Measurements from ENCODE around the gene TRPM3. TPM values are rescaled to one million over a fixed set of nuclear protein-coding genes. Genes with fewer than 3 reads are reported as not detected.

Gene TRPM3
- total and polyA plus RNA-seq, 2 of the 13 experiments (the other 11 are each of a cell fraction or from before 2014, with no cell fraction given), result not detected

GRCh38 chr9:70566066-70566465, 555.4 kb downstream of the TRPM3 start (continued):
- TF ChIP-seq ZNF703 (CRISPR knock-in tag; IDR thresholded peaks at IDR 0.05; ENCODE audit: borderline replicate concordance) (no peak), ZNF562 (CRISPR knock-in tag; IDR thresholded peaks at IDR 0.05; ENCODE audit: borderline replicate concordance) (no peak), XBP1 (CRISPR knock-in tag; IDR thresholded peaks at IDR 0.05) (no peak), IKZF5 (CRISPR knock-in tag; IDR thresholded peaks at IDR 0.05) (no peak)

DNA sequence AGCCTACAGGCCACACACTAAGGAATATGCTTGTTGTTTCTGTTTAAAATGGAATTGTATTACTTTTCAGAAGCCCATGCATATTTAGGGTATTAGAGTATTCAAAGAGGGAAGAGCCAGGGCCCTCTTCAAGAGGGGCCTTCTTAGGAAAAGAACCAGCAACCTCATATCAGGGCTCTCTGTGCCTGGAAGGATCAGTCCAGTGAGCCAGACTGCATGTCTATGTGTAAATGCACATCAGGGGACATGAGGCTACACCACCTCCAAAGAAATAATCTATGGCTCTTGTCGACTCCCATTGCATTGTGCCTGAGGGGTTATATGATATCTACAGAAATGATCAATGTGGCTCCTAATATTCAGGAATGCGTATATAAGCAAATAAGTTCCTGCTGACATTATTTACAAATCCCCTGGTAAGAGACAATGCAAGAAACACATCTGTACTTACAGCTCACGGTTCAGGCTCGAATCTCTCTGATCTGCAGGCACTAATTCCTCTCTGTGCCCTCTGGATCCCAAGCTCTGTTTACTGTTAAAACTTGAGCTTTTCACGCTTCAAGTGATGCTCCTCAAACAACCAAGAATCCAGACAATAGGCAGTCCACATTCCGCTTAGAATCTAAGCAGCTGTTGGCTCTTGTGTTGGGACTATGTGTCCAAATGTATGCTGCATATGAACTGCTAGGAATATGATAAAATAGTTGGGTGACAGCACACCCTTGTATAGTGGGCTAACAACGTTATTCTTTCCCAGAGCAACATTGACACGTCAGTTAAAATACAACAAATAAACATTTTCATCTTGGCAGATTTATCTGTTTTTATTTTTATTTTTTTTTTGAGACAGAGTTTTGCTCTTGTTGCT, 556.7 kb downstream of the TRPM3 start:
- H3K36me3 ChIP-seq (replicated peaks in 1 of 2; ENCODE audit: control insufficient read depth in 1 of 2, insufficient read depth in 2 of 2, low read length in 2 of 2), result no peaks in the 10 kb centered on the region
- TF ChIP-seq ZNF576 (CRISPR knock-in tag; IDR thresholded peaks at IDR 0.05), result no peak
- TF ChIP-seq ZHX2 (IDR thresholded peaks at IDR 0.05; ENCODE audit: low read depth), result no peak
- no peak for TF ChIP-seq ZHX2 (CRISPR knock-in tag; IDR thresholded peaks at IDR 0.05; ENCODE audit: borderline replicate concordance)
- no peak for TF ChIP-seq TBP (CRISPR knock-in tag; IDR thresholded peaks at IDR 0.05)
- no peaks in the 10 kb centered on the region for H3K4me1 ChIP-seq (ENCODE audit: insufficient read depth, low read length)
- no peak overlapping the region for H3K4me2 ChIP-seq (ENCODE audit: low read depth, low read length)
- H3K27ac ChIP-seq (ENCODE audit: extremely low read length, insufficient read depth, low read length), result no peak overlapping the region
- POLR2A ChIA-PET, result no interaction called here
- in situ Hi-C loops (cut with HindIII; ENCODE audit: extremely low pct_ligation_motif_present, low pct_unique_long_range_greater_than_20kb), result no loop called here
- CTCF ChIA-PET (ENCODE audit: low intra/inter-chr PET ratio, low total read pairs), result no interaction called here
- no peak for DNase-seq (ENCODE audit: low spot score)
- H3K27me3 ChIP-seq (ENCODE audit: control insufficient read depth in 1 of 2, insufficient read depth in 2 of 2, low read length in 2 of 2), result no peaks in the 10 kb centered on the region; a peak in 1 of 5 replicates
- H4K20me1 ChIP-seq (ENCODE audit: insufficient read depth, low read length), result no peaks in the 10 kb centered on the region
- H2AFZ ChIP-seq (ENCODE audit: low read length), result no peak overlapping the region
- FAIRE-seq, result no peak
- WGBS (ENCODE audit: low lambda C conversion rate), result 6% methylated on average over 7 of the region's 8 CpGs
- H3K9me3 ChIP-seq (ENCODE audit: low read length), result no peaks in the 10 kb centered on the region
- ATAC-seq, result no peak
- H3K79me2 ChIP-seq (ENCODE audit: insufficient read depth, low read length), result no peaks in the 10 kb centered on the region
- no peak overlapping the region for H3K9ac ChIP-seq (ENCODE audit: insufficient read depth, low read depth, low read length)
- intact Hi-C loops (cut with micrococcal nuclease; ENCODE audit: unreplicated experiment), result no loop called here
- BruUV-seq (replicated peaks), result no TSS peak
- no peak overlapping the region for H3K4me3 ChIP-seq (replicated peaks in 1 of 3; ENCODE audit: insufficient read depth in 1 of 3, low read depth in 2 of 3, low read length in 3 of 3)

Measured in HepG2 (cell line).